ENCODE results near the gene NUTF2. TPM values are rescaled to one million over a fixed set of nuclear protein-coding genes. Genes with fewer than 3 reads are reported as not detected.
"Not testable (repeated sequence)": the region's sequence is repeated elsewhere in the genome, so short reads cannot be mapped to it uniquely, and the experiment has no call there.

The NUTF2 gene
- total RNA-seq, 5 donors from 2014 or later (not counting 1 experiment from before 2014, with no cell fraction given), result 37.4 to 55.0 (median 48.3) TPM

- Mint-ChIP-seq H3K4me1 (peaks cover 0 to 16% (median 15%) of the 10 kb centered on the region in 3 donors), H3K36me3 (peaks cover 16% of the 10 kb centered on the region), H3K27ac (peak overlapping the region in 1 of 2 donors; percentile 68), H3K27me3 (no peaks in the 10 kb centered on the region), H3K9me3 (no peaks in the 10 kb centered on the region), H3K4me3 (peak overlapping the region; percentile 87 to 91 (median 90))
- H3K27ac ChIP-seq (ENCODE audit: low read length), result no peak overlapping the region
- 0% methylated on average over 1 of the region's 3 CpGs for WGBS (ENCODE audit: insufficient coverage)
- ATAC-seq (replicated peaks in 1 of 4) (peak in 1 of 4 experiments; percentile 1), DNase-seq (no peak)
- H3K9me3 ChIP-seq, result no peaks in the 10 kb centered on the region
- H3K36me3 ChIP-seq (ENCODE audit: control insufficient read depth in 2 of 2, extremely low read depth in 1 of 2, insufficient read depth in 1 of 2, low read length in 1 of 2), result peaks cover 7 to 37% of the 10 kb centered on the region in 2 donors
- ChIA-PET POLR2A (interaction anchor here in 1 of 2 donors (0.6 kb wide), 1 partner anchor 191 kb away, joined by 8 read pairs; no protein-coding TSS in a partner anchor), CTCF (interaction anchor here in 1 of 2 donors (1.2 to 1.5 kb wide), 2 partner anchors 17 to 27 kb away, joined by 7 to 13 read pairs; partner anchors contain the start of genes RANBP10 and TSNAXIP1)
- no peaks in the 10 kb centered on the region for H3K27me3 ChIP-seq (replicated peaks in 1 of 2; ENCODE audit: control insufficient read depth in 2 of 2, extremely low read depth in 1 of 2, insufficient read depth in 2 of 2, low read length in 1 of 2)
- peaks cover 7 to 22% of the 10 kb centered on the region in 2 experiments for H3K4me1 ChIP-seq (ENCODE audit: control insufficient read depth in 1 of 2, extremely low read depth in 1 of 2, insufficient read depth in 2 of 2, low read length in 2 of 2)
- peak overlapping the region; percentile 72 to 74 for H3K4me3 ChIP-seq (ENCODE audit: control insufficient read depth in 1 of 2, extremely low read depth in 1 of 2, low read length in 1 of 2)
Measured at GRCh38 chr16:67833030-67833414, 13.7 kb upstream of the NUTF2 start.

- H3K27ac Mint-ChIP-seq, result peak overlapping the region; percentile 69 to 79
- H3K4me1 ChIP-seq (ENCODE audit: control insufficient read depth in 1 of 2, extremely low read depth in 1 of 2, insufficient read depth in 2 of 2, low read length in 2 of 2), result peaks cover 7 to 22% of the 10 kb centered on the region in 2 experiments
- H3K36me3 ChIP-seq (ENCODE audit: control insufficient read depth in 2 of 2, extremely low read depth in 1 of 2, insufficient read depth in 1 of 2, low read length in 1 of 2), result peaks cover 7 to 37% of the 10 kb centered on the region in 2 donors
- peak; percentile 100 for ATAC-seq (replicated peaks in 1 of 4)
- CTCF ChIA-PET, result interaction anchor here in 1 of 2 donors (0.5 to 1.5 kb wide), 4 partner anchors 18 to 393 kb away, joined by 3 to 13 read pairs (median 5); partner anchors contain the start of genes RANBP10 and TSNAXIP1
- 0% methylated on average over 48 of the region's 49 CpGs for WGBS (ENCODE audit: insufficient coverage)
- peak overlapping the region; percentile 72 to 74 for H3K4me3 ChIP-seq (ENCODE audit: control insufficient read depth in 1 of 2, extremely low read depth in 1 of 2, low read length in 1 of 2)
- no peaks in the 10 kb centered on the region for H3K27me3 ChIP-seq (replicated peaks in 1 of 2; ENCODE audit: control insufficient read depth in 2 of 2, extremely low read depth in 1 of 2, insufficient read depth in 2 of 2, low read length in 1 of 2)
- H3K9me3 Mint-ChIP-seq, result no peaks in the 10 kb centered on the region
- no peaks in the 10 kb centered on the region for H3K27me3 Mint-ChIP-seq
- POLR2A ChIA-PET, result interaction anchor here in 1 of 2 donors (0.6 kb wide), 1 partner anchor 190 kb away, joined by 8 read pairs; no protein-coding TSS in a partner anchor
- H3K9me3 ChIP-seq, result no peaks in the 10 kb centered on the region
- peak overlapping the region; percentile 17 for H3K27ac ChIP-seq (ENCODE audit: low read length)
- DNase-seq, result peak; percentile 81 to 96 (median 91)
- H3K4me1 Mint-ChIP-seq, result peaks cover 0 to 16% (median 15%) of the 10 kb centered on the region in 3 donors
- peaks cover 15% of the 10 kb centered on the region for H3K36me3 Mint-ChIP-seq
- peak overlapping the region; percentile 87 to 91 (median 90) for H3K4me3 Mint-ChIP-seq
Measured at GRCh38 chr16:67833415-67834241, 13.1 kb upstream of the NUTF2 start.

- 93% methylated on average over 3 of the region's 10 CpGs for WGBS (ENCODE audit: insufficient coverage)
- Histone ChIP-seq H3K9me3 (no peaks in the 10 kb centered on the region), H3K36me3 (ENCODE audit: control insufficient read depth in 2 of 2, extremely low read depth in 1 of 2, insufficient read depth in 1 of 2, low read length in 1 of 2) (peaks cover 7 to 31% of the 10 kb centered on the region in 2 donors), H3K27ac (ENCODE audit: low read length) (peak overlapping the region; percentile 7), H3K4me3 (ENCODE audit: control insufficient read depth in 1 of 2, extremely low read depth in 1 of 2, low read length in 1 of 2) (peak overlapping the region; percentile 72 to 74), H3K4me1 (ENCODE audit: control insufficient read depth in 1 of 2, extremely low read depth in 1 of 2, insufficient read depth in 2 of 2, low read length in 2 of 2) (peaks cover 7 to 22% of the 10 kb centered on the region in 2 experiments), H3K27me3 (replicated peaks in 1 of 2; ENCODE audit: control insufficient read depth in 2 of 2, extremely low read depth in 1 of 2, insufficient read depth in 2 of 2, low read length in 1 of 2) (no peaks in the 10 kb centered on the region)
- Mint-ChIP-seq H3K9me3 (no peaks in the 10 kb centered on the region), H3K4me3 (peak overlapping the region; percentile 87 to 91 (median 90)), H3K27ac (peak overlapping the region; percentile 69 to 79), H3K27me3 (no peaks in the 10 kb centered on the region), H3K36me3 (peaks cover 10% of the 10 kb centered on the region), H3K4me1 (peaks cover 0 to 16% (median 15%) of the 10 kb centered on the region in 3 donors)
- CTCF ChIA-PET, result interaction anchor here in 1 of 2 donors (1.0 to 1.5 kb wide), 3 partner anchors 18 to 33 kb away, joined by 3 to 13 read pairs (median 7); partner anchors contain the start of genes RANBP10 and TSNAXIP1
- no peak for DNase-seq
- POLR2A ChIA-PET, result no interaction called here
- ATAC-seq (replicated peaks in 1 of 4), result no peak
Measured at GRCh38 chr16:67834242-67834614, 12.5 kb upstream of the NUTF2 start.

GRCh38 chr16:67837190-67837589, 9.5 kb upstream of the NUTF2 start:
- DNase-seq; H3K27me3 ChIP-seq (replicated peaks in 1 of 2; ENCODE audit: control insufficient read depth in 2 of 2, extremely low read depth in 1 of 2, insufficient read depth in 2 of 2, low read length in 1 of 2); H3K27ac ChIP-seq (ENCODE audit: low read length); H3K9me3 Mint-ChIP-seq; H3K9me3 ChIP-seq; H3K4me3 Mint-ChIP-seq; H3K27ac Mint-ChIP-seq; H3K27me3 Mint-ChIP-seq; H3K36me3 Mint-ChIP-seq; ATAC-seq (replicated peaks in 1 of 4); H3K4me3 ChIP-seq (ENCODE audit: control insufficient read depth in 1 of 2, extremely low read depth in 1 of 2, low read length in 1 of 2); H3K36me3 ChIP-seq (ENCODE audit: control insufficient read depth in 2 of 2, extremely low read depth in 1 of 2, insufficient read depth in 1 of 2, low read length in 1 of 2): not testable (repeated sequence)
- CTCF ChIA-PET, result interaction anchor here (0.6 to 0.7 kb wide), 2 partner anchors 29 to 316 kb away, joined by 3 to 4 read pairs; no protein-coding TSS in a partner anchor
- no CpG with 5 or more reads among the region's 10 CpGs for WGBS (ENCODE audit: insufficient coverage)
- POLR2A ChIA-PET, result interaction anchor here in 1 of 2 donors (0.6 kb wide), 1 partner anchor 19 kb away, joined by 6 read pairs; no protein-coding TSS in a partner anchor
- peaks cover 6 to 23% (median 20%) of the 10 kb centered on the region in 3 donors for H3K4me1 Mint-ChIP-seq
- H3K4me1 ChIP-seq (ENCODE audit: control insufficient read depth in 1 of 2, extremely low read depth in 1 of 2, insufficient read depth in 2 of 2, low read length in 2 of 2), result peaks cover 8 to 27% of the 10 kb centered on the region in 2 experiments

GRCh38 chr16:67837811-67838210, 8.9 kb upstream of the NUTF2 start:
- peaks cover 8 to 25% of the 10 kb centered on the region in 2 experiments for H3K4me1 ChIP-seq (ENCODE audit: control insufficient read depth in 1 of 2, extremely low read depth in 1 of 2, insufficient read depth in 2 of 2, low read length in 2 of 2)
- no peak overlapping the region for H3K27ac ChIP-seq (ENCODE audit: low read length)
- Mint-ChIP-seq H3K4me3 (no peak overlapping the region), H3K27me3 (no peaks in the 10 kb centered on the region), H3K36me3 (no peaks in the 10 kb centered on the region), H3K27ac (no peak overlapping the region), H3K4me1 (peaks cover 6 to 18% (median 14%) of the 10 kb centered on the region in 3 donors), H3K9me3 (no peaks in the 10 kb centered on the region)
- no peak for DNase-seq
- H3K27me3 ChIP-seq (replicated peaks in 1 of 2; ENCODE audit: control insufficient read depth in 2 of 2, extremely low read depth in 1 of 2, insufficient read depth in 2 of 2, low read length in 1 of 2), result no peaks in the 10 kb centered on the region
- POLR2A ChIA-PET, result interaction anchor here in 1 of 2 donors (0.6 kb wide), 1 partner anchor 18 kb away, joined by 6 read pairs; no protein-coding TSS in a partner anchor
- 100% methylated on average over 1 of the region's 2 CpGs for WGBS (ENCODE audit: insufficient coverage)
- CTCF ChIA-PET, result interaction anchor here (0.6 to 0.7 kb wide), 2 partner anchors 29 to 317 kb away, joined by 3 to 4 read pairs; no protein-coding TSS in a partner anchor
- no peaks in the 10 kb centered on the region for H3K36me3 ChIP-seq (ENCODE audit: control insufficient read depth in 2 of 2, extremely low read depth in 1 of 2, insufficient read depth in 1 of 2, low read length in 1 of 2)
- H3K9me3 ChIP-seq, result no peaks in the 10 kb centered on the region
- no peak for ATAC-seq (replicated peaks in 1 of 4)
- H3K4me3 ChIP-seq (ENCODE audit: control insufficient read depth in 1 of 2, extremely low read depth in 1 of 2, low read length in 1 of 2), result no peak overlapping the region
